D721Med (cell line): ENCODE measurements around the gene ERFL.

Experiments used
- DNase-seq: peaks from one replicate; pipeline ENCODE4 v3.0.0; 2011; ENCODE audit warnings: low spot score; ENCODE audit not compliant: insufficient read length
- FAIRE-seq: peaks from 2 replicates; lab custom pipeline; 2011; peaks lifted over from hg19 to GRCh38; lab: Jason Lieb, UNC
- TF ChIP-seq, protein P1 (sequence below): IDR thresholded peaks from 2 replicates; pipeline ENCODE4 v1.5.1; 2012; ENCODE audit warnings: mild to moderate bottlenecking, control low read depth; ENCODE audit not compliant: insufficient read depth; ENCODE audit errors: missing control alignments

ERFL gene

GRCh38 chr19:41957161-41957837, 29.1 kb upstream of the ERFL start:
- no peak for FAIRE-seq
- TF ChIP-seq, protein P1, sequence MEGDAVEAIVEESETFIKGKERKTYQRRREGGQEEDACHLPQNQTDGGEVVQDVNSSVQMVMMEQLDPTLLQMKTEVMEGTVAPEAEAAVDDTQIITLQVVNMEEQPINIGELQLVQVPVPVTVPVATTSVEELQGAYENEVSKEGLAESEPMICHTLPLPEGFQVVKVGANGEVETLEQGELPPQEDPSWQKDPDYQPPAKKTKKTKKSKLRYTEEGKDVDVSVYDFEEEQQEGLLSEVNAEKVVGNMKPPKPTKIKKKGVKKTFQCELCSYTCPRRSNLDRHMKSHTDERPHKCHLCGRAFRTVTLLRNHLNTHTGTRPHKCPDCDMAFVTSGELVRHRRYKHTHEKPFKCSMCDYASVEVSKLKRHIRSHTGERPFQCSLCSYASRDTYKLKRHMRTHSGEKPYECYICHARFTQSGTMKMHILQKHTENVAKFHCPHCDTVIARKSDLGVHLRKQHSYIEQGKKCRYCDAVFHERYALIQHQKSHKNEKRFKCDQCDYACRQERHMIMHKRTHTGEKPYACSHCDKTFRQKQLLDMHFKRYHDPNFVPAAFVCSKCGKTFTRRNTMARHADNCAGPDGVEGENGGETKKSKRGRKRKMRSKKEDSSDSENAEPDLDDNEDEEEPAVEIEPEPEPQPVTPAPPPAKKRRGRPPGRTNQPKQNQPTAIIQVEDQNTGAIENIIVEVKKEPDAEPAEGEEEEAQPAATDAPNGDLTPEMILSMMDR, result no peak
- DNase-seq, result no peak

- no peak for DNase-seq
- TF ChIP-seq, protein P1, result no peak
- no peak for FAIRE-seq
Measured at GRCh38 chr19:41956621-41957020, 28.4 kb upstream of the ERFL start.

GRCh38 chr19:41955521-41955920, 27.3 kb upstream of the ERFL start:
- TF ChIP-seq, protein P1, result no peak
- FAIRE-seq (no peak), DNase-seq (no peak)

- peak; percentile 91 for DNase-seq
- no peak for FAIRE-seq
- TF ChIP-seq, protein P1, result peak; percentile 91
Measured at GRCh38 chr19:41951686-41952172, 23.5 kb upstream of the ERFL start.

DNA sequence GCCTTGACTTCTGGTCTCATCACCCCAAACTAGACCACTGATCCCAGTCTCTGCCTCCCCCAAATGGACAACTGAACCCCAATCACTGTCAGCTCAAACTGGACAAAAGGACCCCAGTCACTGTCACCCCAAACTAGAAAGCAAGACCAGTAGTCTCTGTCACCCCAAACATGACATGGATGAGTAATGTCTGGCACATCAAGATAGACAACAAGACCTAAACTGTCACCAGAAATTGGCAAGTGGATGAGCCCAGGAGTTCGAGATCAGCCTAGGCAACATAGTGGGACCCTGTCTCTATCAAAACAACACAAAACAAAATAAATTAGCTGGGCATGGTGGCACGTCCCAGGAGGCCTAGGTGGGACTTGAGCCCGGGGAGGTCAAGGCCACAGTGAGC, 18.8 kb upstream of the ERFL start:
- FAIRE-seq, result no peak
- no peak for DNase-seq
- TF ChIP-seq, protein P1, result no peak

GRCh38 chr19:41945135-41945766, 17.0 kb upstream of the ERFL start:
- TF ChIP-seq, protein P1, result no peak
- DNase-seq (no peak), FAIRE-seq (no peak)

DNA sequence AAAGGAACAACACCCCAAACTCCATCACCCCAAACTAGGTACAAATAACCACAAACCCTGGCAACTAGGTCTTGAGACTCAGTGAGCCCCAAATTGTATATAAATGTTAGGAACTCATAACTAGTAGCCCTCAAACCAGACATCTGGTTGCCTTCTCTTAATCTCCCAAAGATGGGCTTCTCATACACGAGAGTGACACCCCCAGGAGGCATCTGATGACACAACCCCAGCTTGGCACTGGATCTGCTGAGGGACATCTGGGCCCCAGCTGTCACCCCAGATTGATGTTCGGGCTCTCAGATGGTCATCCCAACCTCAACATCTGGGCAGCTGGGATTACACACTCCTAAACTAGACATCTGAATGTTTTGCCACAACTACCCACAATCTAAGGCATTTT, 16.1 kb upstream of the ERFL start:
- FAIRE-seq, result no peak
- DNase-seq, result no peak
- TF ChIP-seq, protein P1, result no peak
